ENCODE results near the gene FXYD6. TPM values are rescaled to one million over a fixed set of nuclear protein-coding genes. Genes with fewer than 3 reads are reported as not detected.

Gene FXYD6
- polyA plus RNA-seq, 2 of the 4 experiments (the other 2 are of a cell fraction), result 0.26 to 0.49 TPM

GRCh38 chr11:117923275-117923674, 46.8 kb upstream of the FXYD6 start:
- FAIRE-seq (no peak), DNase-seq (ENCODE audit: low read depth in 1 of 2, low spot score in 1 of 2) (no peak), ATAC-seq (no peak)
- WGBS (ENCODE audit: missing lambda C conversion rate), result 54% methylated on average over 3 of the region's 4 CpGs
- no peak for TF ChIP-seq GATA3 (IDR thresholded peaks at IDR 0.05; ENCODE audit: borderline replicate concordance)
- TF ChIP-seq REST (IDR thresholded peaks at IDR 0.05), result no peak
- no peak for TF ChIP-seq RAD21 (conservative IDR thresholded peaks at IDR 0.05 in 1 of 2, IDR thresholded peaks at IDR 0.05 in 1 of 2)
- no peak for TF ChIP-seq POLR2AphosphoS2 (conservative IDR thresholded peaks at IDR 0.05; ENCODE audit: low read length)
- TF ChIP-seq HOXB5 (CRISPR knock-in tag; IDR thresholded peaks at IDR 0.05), result no peak
- Histone ChIP-seq H3K9me3 (no peaks in the 10 kb centered on the region), H3K4me3 (no peak overlapping the region), H3K27ac (no peak overlapping the region), H3K4me1 (no peaks in the 10 kb centered on the region), H3K4me2 (no peak overlapping the region)
- POLR2A ChIA-PET, result no interaction called here
- CTCF ChIA-PET, result interaction anchor here (0.8 to 1.3 kb wide), 4 partner anchors 13 to 497 kb away, joined by 3 to 5 read pairs (median 3); no protein-coding TSS in a partner anchor

- Histone ChIP-seq H3K4me3 (no peak overlapping the region), H3K27ac (no peak overlapping the region), H3K4me1 (no peaks in the 10 kb centered on the region), H3K9me3 (no peaks in the 10 kb centered on the region), H3K4me2 (no peak overlapping the region)
- DNase-seq (ENCODE audit: low read depth in 1 of 2, low spot score in 1 of 2) (no peak), ATAC-seq (no peak), FAIRE-seq (no peak)
- ChIA-PET POLR2A (no interaction called here), CTCF (interaction anchor here (0.8 to 0.9 kb wide), 2 partner anchors 103 to 131 kb away, joined by 3 read pairs; no protein-coding TSS in a partner anchor)
- WGBS (ENCODE audit: missing lambda C conversion rate), result 72% methylated on average over 5 of the region's 5 CpGs
- TF ChIP-seq SREBF2 (IDR thresholded peaks at IDR 0.05) (no peak), HEYL (CRISPR knock-in tag; IDR thresholded peaks at IDR 0.05) (no peak), REST (IDR thresholded peaks at IDR 0.05) (no peak), ZFP36 (IDR thresholded peaks at IDR 0.05; ENCODE audit: borderline replicate concordance, partially characterized antibody) (no peak), CHD2 (IDR thresholded peaks at IDR 0.05; ENCODE audit: low read length, partially characterized antibody) (no peak), PBX3 (IDR thresholded peaks at IDR 0.05) (no peak), JUN (IDR thresholded peaks at IDR 0.05) (no peak), RNF2 (IDR thresholded peaks at IDR 0.05; ENCODE audit: borderline replicate concordance, low read depth) (no peak), MAZ (IDR thresholded peaks at IDR 0.05; ENCODE audit: borderline replicate concordance, low read depth, low read length) (no peak), NR3C1 (IDR thresholded peaks at IDR 0.05) (no peak), RCOR1 (IDR thresholded peaks at IDR 0.05; ENCODE audit: low read depth, low read length) (no peak), HOXB5 (CRISPR knock-in tag; IDR thresholded peaks at IDR 0.05) (no peak), RFX5 (IDR thresholded peaks at IDR 0.05) (no peak)
These were observed 45.4 kb upstream of the FXYD6 start for GRCh38 chr11:117921893-117922292.
